ENCODE data around the gene TRIM47.

TRIM47 gene

DNA sequence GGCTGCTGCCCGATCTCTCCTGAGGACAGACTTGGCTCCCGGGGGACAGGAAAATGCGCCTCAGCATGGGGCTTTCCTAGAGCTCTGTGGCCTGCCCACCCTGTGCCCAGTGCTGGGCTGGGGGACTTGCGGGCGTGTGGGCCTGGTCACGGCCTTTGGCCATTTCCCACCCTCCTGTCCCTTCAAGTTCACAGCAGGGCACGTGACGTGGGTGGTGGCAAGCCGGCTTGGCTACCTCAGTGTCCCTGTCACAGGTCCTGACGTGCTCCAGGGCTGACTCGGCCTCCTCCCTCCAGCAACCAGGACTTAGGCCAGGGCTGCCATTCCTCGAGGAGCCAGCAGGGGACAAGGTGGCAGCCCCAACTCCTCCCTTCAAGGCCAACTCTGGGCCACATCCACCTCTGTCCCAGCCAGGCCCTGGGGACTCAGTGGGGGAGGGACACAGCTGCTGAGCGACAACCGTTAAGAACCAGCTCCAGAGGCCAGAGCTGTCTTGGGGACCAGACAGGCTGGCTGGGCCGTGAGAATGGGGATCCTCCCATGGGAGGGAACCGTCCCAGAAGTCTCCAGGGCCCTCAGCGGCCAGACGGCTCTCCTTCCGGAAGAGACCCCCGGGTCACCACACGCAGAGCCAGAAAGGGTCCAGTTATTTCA lies 33.2 kb downstream of the TRIM47 start:
- DNase-seq, result peak; percentile 48

DNA sequence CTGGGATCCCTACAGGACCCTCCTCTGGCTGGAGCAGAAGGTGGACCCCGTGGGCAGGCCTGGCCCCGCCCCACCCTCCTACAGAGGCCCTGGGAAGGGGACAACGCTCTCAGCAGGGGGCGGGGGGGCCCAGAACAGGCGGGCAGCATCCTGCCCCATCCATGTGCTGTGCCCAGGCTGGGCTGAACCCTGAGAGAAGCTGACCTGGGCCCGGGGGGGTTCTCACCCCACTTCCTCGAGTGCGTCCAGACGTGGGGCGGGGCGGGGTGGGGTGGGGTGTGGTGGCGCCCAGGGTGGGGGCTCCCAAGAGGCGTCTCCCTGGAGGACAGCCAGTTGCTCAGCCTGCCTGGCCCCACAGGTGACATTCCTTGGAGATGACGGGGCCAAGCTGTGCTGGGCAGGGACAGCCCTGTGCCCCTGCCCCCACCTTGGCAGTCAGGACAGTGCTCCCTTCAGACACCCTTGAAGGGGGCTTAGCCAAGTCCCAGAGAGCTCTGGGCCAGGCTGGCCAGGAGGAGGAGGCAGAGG lies 33.8 kb downstream of the TRIM47 start:
- no peak for DNase-seq

DNA sequence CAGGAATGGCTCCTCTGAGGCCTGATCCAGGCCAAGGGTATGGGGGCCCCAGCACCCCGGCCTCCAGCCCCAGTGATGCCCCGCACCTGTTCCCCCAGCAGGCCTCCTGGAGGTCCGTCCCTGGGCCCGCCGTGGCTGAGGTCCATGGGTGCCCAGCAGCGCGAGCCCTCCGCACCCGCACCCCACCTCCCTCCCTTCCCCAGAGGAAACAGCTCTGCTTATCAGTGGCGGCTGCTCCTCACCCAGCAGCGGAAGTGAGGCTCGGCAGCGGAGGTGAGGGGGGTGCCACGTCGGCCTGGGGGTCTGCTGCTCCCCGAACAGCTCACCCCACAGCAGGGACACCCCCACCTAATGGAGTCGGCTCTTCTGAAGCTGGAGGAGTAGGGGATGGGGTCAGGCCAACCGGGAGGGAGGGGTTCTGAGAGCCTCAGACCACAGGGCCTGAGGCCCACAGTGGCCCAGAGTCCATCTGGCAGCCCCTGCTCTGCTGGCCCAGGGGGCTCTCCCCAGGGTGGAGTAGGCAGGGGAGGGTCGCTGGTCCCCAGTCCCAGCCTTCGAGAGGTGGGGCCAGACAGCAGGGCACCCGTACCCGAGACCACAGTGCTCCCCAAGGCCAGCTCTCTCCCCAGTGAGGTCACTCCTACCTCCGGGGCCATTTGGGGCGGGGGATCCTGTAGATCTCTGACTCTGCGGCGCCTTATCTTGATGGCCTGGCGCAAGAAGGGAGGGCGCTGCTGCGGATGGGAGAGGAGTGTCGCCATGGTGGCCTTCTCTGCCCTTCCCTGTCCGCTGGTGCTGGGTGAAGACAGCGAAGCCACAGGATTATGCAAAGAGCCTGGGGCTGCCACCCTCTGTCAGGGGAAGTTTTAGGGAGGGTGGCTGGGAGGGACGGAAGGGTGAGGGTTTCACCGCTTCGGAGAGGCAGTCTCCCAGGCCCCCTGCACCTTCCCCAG lies 34.5 kb downstream of the TRIM47 start, which contains the start of gene UNC13D:
UNC13D (minus strand) TSS at position 828 of the 953 bp plus-strand sequence; CDS start at position 761, 67 bp downstream.
- peak; percentile 55 for DNase-seq

DNA sequence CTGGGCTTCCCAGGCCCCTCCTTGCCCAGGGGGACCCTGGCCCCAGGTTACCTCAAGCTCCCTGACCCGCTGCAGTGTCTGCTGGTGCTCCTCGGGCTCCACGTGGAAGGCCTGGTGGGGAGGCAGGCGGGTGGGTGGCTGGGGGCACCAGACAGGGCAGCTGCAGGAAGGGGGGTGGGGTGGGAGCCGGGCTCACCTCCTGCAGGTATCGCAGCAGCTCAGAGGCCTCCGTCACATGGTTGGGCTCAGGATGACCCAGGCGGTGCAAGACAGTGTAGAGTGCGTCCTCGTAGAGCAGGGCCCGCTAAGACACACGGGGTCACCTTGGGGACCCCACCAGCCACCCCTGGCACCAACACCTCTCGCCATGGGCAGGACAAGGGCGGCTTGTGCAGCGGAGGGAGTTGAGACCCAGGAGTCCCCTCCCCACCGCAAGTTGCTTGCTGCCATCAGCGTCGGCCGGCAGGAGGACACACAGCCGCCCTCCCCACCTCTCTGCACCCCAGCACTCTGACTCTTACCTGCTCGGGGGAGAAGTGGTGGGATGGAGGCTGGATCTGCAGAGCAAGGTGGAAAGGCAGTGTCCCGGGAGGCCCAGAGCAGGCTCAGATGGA lies 35.3 kb downstream of the TRIM47 start:
- DNase-seq, result no peak

DNA sequence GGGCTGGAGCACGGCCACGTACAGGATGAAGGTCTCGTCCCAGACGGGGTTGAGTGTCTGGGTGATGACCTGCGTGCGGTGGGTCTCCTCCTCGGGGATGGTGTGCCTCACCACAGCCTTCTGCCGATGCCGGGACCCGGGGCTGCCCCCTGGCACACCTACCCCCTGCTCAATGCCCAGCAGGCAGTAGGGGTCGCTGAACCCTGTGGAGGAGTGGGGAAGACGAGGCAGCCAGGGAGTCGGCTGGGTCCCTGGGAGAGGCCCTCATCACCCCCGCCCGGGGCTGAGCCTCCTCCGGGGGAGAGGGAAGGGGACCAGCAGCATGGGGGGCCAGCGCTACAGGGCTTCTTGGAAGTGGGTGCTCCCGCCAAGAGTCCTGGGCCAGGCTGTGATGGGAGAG lies 36.0 kb downstream of the TRIM47 start:
- no peak for DNase-seq

DNA sequence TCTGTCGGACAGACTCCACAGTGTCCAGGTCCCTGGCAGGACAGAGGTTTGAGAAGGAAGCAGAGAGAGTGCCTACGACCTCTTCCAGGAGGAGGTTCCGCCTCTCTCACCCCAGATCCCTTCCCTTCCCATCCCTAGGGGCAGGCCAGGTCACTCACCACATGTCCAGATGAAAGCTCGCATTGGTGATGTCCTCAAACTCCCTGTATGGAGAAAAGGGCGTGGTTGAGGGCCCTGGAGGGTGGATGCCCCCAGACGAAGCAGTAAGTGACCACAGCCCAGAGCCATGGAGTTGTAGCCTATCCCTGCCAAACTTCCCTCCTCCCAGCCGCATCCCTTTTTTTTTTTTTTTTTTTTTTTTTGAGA lies 37.6 kb downstream of the TRIM47 start:
- no peak for DNase-seq

DNA sequence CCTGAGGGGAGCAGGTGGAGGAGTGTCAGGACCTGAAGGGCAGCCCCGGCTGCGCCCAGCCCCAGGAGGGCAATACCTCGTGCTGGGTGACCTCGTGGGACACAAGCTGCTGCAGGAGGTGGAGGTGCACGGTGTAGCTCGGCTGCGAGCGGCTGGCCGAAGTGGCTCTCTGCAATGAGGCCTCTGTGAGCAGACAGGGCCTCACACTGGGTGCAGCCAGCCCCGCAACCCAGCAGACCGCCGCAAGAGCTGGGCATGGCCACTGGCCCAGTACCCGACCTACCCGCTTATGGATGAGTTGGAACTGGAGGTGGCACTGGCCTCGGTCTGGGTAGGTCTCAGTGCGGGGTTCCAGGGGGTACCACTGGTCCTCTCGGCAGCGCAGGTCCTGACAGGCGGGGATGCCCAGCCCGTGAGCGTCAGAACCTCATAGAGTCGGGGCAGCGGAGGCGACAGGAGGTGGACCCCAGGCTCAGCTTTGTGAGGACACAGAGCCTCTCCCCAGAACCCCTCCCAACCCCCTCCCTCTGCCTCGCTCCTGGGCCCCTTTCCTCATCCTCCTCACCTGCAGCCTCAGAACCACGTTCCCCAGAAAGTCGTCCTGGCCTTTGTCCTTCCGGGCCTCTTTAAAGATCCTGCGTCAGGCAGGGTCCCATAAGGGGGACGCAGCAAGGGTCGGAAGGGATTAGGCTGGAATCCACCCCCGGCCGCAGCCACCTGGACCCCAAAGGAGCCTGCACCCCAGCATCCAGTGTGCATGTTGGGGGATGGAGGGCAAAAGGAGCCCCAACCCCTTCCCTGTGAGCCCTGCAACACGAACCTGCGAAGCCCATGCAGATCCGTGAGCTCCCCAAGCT lies 38.2 kb downstream of the TRIM47 start:
- DNase-seq, result no peak

DNA sequence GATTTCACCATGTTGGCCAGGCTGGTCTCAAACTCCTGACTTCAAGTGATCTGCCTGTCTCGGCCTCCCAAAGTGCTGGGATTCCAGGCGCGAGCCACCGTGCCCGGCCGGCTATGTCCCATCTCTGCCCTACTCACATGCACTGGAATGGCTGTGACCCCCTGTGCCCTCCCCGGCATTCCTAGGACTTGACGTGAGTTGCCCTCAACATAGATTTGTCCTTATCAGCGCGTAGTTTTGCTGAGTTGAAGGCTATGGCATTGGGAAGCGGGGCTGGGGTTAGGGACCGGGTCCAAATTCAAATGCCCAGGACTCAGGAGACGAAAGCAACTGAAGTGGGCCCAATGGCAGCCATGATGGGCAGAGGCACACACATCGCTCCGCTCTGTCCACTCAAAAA lies 40.0 kb downstream of the TRIM47 start:
- no peak for DNase-seq

DNA sequence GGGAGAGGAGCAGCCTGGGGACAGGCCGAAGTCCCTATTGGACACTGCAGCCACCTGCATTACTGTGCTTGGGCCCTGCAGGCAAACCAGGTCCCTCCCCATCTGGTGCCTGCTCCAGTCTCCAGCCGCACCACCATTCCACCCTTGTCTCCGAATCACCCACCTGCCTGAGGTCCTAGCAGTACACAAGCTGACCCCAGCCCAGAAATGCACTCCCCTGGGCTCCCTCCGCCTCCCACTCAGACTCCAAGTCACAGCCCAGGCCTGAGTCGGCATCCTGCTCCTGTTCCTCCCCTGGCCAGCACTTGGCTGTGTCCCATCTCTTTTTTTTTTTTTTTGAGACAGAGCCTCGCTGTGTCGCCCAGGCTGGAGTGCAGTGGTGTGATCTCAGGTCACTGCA lies 40.5 kb downstream of the TRIM47 start:
- no peak for DNase-seq

DNA sequence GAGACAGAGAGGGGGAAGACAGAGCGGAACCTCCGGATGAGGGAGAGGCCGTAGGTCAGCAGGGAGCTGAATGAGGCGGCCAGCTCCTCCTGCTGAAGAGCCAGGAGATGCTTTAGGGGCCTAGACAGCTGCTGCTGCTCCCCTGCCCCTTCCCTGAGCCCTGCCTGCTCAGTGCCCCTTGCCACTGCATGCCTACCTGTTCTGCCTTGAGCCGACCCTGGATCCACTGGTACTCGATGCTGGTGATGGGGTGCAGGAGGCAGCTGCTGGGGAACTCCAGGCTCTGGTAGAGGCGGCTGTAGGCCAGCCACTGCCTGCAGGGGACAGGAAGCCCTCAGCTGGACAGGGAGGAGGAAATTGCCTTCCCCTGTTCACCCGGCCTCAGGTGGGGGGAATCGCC lies 41.8 kb downstream of the TRIM47 start:
- DNase-seq, result no peak

DNA sequence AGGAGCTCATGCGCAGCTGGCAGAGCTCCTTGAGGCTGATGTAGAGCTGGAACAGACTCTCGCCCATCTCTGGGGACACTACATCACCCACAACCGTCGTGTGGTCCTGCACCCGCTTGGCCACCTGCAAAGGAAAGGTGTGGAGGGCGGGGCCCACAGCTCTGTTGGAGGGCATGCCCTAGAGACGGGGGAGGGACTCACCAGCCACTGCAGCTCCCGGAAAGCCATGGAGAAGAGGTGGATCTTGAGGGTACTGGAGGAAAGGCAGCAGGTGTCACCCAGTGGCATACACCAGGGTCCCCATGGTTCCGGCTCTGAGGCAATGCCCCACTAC lies 42.8 kb downstream of the TRIM47 start:
- no peak for DNase-seq

DNA sequence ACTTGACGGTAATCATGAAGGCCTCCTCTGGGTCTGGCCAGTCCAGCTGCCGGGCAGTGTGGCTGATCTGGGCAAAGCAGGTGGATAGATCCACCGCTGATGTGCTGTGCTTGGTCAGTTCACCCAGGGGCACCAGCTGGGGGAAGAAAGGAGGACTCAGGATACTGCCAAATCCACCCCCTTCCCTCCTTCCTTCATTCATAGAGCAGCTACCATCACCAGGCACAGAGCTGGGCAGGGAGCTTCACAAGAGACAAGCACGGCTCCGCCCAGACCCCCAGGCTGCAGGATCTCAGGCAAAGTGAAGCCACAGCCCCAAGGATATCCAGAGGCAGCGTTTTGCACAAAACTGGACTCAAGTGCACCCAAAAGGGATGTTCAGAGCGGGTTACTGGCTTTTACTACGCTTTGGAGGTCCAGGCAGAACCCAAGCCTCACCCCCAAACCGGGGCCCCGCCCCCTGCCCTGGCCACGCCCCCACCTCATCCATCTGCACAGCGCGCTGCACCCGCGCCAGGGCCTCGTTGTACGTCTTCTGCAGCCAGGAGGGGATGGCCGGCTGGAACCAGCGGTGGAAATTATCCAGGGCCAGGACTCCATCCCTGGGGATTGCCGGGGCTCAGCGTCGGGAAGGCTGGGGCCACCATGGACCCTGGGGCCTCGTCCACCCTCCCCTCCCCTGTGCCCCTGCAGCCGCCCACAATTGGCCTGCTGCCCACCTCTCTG lies 43.3 kb downstream of the TRIM47 start:
- no peak for DNase-seq

DNA sequence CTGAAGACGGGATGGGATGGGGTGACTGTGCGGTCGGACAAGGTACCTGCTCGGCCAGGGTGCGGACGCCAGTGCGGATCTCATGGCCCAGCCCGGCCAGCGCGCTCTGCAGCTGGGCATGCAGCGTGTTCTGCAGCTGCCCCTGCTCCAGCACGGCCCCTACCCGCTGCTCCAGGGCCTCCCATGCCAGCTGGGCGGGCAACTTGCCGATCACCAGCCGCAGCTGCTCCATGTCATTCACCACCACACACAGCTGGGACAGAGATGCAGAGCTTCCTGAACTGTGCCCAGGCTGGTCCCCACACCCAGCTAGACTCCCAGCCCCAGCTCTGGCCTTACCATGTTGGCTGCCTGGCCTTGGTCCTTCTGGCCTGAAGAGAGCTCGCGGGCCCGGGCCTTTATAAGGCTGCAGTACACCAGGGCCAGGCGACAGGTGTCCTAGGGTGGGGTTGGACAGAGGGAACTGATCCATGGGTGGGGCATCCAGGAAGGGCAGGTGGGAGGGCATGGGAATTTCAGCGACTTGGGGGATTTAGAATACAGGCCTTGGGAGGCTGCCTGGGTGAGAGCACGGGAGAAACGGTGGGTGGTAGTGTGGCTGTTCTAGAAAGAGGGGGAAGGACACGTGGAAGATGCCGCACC lies 44.0 kb downstream of the TRIM47 start:
- no peak for DNase-seq

DNA sequence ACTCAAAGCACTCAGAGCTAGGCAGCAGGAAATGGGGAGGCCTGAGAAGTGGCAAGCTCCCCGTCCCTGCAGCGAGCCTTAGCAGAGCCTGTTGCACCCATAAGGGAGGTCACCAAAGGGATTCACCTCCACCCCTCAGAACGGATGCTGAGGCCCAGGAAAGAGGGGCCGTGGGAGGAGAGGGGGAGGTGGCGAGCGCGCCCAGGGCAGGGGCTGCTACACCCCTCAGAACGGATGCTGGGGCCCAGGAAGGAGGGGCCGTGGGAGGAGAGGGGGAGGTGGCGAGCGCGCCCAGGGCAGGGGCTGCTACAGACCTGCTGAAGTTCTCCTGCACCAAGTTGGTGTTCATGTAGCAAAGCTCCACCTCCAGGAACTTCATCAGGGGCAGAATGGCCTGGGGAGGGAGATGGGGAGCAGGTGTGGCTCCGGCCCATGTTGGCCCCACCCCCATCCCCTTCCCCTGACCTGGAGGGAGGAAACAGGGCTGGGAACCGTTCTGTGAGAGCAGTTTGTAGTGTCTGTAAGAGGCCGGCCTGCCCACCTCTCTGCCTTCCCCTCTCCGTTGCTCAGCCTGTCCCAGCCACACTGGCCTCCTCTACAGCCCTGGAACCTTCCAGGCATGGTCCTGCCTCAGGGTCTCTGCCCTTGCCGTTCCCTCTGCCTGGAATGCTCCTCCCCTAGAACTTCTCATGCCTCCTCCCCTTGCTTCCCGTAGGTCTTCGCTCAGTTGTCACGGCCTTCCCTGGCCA lies 45.6 kb downstream of the TRIM47 start:
- DNase-seq, result no peak

DNA sequence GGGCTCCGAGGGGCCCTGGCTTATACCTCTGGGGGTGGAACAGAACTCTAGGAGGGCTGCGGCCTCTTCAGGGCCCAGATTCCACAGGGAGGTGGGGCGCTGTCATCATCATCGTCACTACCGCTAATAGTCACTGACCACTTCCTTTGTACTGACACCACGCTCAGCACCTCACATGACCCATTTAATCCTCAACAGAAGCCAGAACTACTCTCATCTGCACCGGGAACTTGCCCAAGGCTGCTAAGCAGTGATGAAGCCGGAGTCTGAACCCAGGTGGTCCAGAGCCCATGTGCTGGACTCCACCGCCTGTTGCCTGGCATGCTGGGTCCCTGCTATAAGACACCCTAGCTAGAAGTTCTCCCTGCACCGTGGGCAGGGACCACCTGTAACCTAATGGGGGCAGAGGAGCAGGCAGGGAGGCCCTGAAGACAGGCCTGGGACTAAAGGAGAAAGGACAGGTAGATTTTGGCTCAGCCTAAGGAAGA lies 46.2 kb downstream of the TRIM47 start:
- peak; percentile 37 for DNase-seq

DNA sequence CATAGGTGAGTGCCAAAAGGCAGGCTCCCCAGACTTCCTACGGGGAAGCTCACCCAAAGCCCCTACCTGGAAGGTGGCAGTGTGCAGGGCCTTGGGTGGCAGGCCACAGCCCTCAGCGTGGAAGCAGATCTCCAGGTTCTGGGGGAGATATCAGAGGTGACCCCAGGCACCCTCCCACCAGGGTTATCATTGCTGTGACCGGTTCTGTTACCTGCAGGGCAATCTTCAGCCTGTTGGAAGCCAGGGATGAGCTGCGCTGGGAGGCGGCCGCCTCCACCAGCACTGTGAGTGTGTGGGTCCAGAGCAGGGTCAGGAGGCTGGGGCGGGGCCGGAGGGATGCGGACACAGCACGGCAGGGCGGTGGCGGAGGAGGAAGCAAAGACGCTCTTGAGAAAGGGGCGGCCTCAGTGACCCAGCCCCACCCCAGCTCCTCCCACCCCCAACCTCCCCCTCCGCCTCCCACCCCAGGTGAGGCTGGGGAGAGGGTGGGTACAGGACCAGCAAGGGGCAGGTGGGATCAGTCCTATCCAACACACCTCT lies 47.3 kb downstream of the TRIM47 start:
- DNase-seq, result no peak

DNA sequence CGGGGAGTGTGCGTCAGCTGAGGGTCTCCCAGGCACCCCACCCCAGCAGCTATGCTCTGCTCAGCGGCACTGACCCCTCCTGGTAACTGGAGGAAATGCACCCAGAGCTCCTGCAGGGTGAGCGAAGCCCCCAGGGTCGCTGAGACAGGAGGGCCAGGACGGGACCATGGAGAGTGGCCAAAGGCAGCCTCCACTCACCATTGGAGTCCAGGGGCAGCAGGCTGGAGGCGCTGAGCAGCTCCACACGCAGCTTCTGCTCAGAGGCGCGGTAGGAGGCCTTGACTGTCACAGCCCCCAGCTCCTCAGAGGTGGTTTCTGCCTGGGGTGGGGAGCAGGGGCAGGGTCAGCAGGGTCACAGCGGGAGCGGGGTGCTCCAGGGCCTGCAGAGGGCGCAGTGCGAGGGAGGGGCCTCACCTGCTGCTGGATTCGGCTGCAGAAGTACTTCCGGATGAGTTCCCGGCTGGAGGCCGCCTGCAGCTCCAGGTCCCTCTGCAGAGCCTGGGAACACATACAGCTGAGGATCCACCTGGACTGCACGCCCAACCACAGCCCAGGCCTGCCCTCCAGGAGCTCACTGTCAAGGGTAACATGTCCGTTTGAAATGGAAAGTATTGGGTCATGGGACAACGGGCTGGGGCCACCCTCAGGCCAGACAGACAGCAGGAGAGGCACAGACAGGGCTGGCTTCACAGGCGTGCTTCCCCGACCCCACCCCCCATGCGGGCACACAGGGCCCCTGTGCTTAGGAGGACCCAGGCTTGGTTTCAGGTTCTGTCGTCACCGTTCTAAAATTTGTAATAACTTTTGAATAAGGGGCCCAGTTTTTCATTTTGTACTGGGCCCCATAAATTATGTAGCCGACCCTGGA lies 48.0 kb downstream of the TRIM47 start:
- DNase-seq, result peak; percentile 19

DNA sequence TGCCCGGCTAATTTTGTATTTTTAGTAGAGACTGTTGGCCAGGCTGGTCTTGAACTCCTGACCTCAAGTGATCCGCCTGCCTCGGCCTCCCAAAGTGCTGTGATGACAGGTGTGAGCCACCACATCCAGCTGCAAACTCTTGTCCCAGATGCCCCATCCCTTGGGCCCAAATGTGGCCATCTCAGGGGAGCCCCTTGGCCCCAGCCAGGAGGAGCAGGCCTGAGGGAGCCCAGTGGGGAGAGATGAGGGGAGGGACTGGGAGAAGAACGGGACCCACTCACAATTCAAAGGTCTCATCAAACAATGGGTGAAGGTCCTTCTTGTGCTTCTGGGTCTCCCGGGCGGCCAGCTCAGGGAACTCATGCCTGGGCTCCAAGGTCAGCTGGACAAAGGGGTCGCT lies 48.6 kb downstream of the TRIM47 start:
- DNase-seq, result no peak

DNA sequence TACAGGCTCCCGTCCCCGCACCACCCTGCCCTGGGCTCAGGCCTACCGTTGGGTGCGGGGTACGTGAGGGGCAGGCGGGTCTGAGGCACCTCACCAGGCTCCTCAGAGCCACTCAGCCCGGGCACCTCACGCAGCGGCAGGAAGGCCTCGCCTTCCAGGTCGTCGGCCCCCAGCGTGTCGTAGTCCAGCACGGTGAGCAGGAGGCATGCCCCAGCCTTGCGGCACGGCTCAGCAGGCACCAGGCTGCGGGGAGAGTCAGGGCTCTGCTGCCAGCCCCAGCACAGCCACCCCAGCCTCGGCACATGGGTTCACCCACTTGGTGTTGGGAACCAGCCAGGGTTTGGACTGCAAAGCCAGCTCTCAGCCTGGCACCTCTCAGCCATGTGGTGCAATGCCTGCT lies 49.6 kb downstream of the TRIM47 start:
- DNase-seq, result no peak
